ENCODE data around the gene KCNA5.

KCNA5 gene

GRCh38 chr12:5023842-5024241 lies 19.8 kb upstream of the KCNA5 start:
- in situ Hi-C loops (cut with HindIII; ENCODE audit: low pct_ligation_motif_present, low pct_unique_long_range_greater_than_20kb, low sequenced_read_pairs) = no loop called here

GRCh38 chr12:5026342-5026938 lies 17.2 kb upstream of the KCNA5 start:
- in situ Hi-C loops (cut with HindIII; ENCODE audit: low pct_ligation_motif_present, low pct_unique_long_range_greater_than_20kb, low sequenced_read_pairs) = no loop called here

More at GRCh38 chr12:5023842-5024241, 19.8 kb upstream of the KCNA5 start:
- DNase-seq = no peak

GRCh38 chr12:5027046-5027821 lies 16.4 kb upstream of the KCNA5 start:
- in situ Hi-C loops (cut with HindIII; ENCODE audit: low pct_ligation_motif_present, low pct_unique_long_range_greater_than_20kb, low sequenced_read_pairs) = no loop called here
- no peak for DNase-seq

More at GRCh38 chr12:5026342-5026938, 17.2 kb upstream of the KCNA5 start:
- DNase-seq = no peak

GRCh38 chr12:5030066-5030465 lies 13.6 kb upstream of the KCNA5 start:
- in situ Hi-C loops (cut with HindIII; ENCODE audit: low pct_ligation_motif_present, low pct_unique_long_range_greater_than_20kb, low sequenced_read_pairs) = no loop called here
- no peak for DNase-seq

GRCh38 chr12:5031242-5031641 lies 12.4 kb upstream of the KCNA5 start:
- DNase-seq = no peak

GRCh38 chr12:5031958-5032357 lies 11.7 kb upstream of the KCNA5 start:
- no peak for DNase-seq
- in situ Hi-C loops (cut with HindIII; ENCODE audit: low pct_ligation_motif_present, low pct_unique_long_range_greater_than_20kb, low sequenced_read_pairs) = no loop called here

More at GRCh38 chr12:5031242-5031641, 12.4 kb upstream of the KCNA5 start:
- in situ Hi-C loops (cut with HindIII; ENCODE audit: low pct_ligation_motif_present, low pct_unique_long_range_greater_than_20kb, low sequenced_read_pairs) = no loop called here

- DNase-seq = no peak
- in situ Hi-C loops (cut with HindIII; ENCODE audit: low pct_ligation_motif_present, low pct_unique_long_range_greater_than_20kb, low sequenced_read_pairs) = no loop called here
Measured at GRCh38 chr12:5032821-5033220, 10.9 kb upstream of the KCNA5 start.

GRCh38 chr12:5033883-5034282 lies 9.8 kb upstream of the KCNA5 start:
- no peak for DNase-seq
- in situ Hi-C loops (cut with HindIII; ENCODE audit: low pct_ligation_motif_present, low pct_unique_long_range_greater_than_20kb, low sequenced_read_pairs) = no loop called here

GRCh38 chr12:5034603-5035002 lies 9.1 kb upstream of the KCNA5 start:
- in situ Hi-C loops (cut with HindIII; ENCODE audit: low pct_ligation_motif_present, low pct_unique_long_range_greater_than_20kb, low sequenced_read_pairs) = no loop called here
- no peak for DNase-seq

- in situ Hi-C loops (cut with HindIII; ENCODE audit: low pct_ligation_motif_present, low pct_unique_long_range_greater_than_20kb, low sequenced_read_pairs) = no loop called here
- no peak for DNase-seq
Measured at GRCh38 chr12:5035618-5036017, 8.1 kb upstream of the KCNA5 start.

GRCh38 chr12:5036031-5036430 lies 7.6 kb upstream of the KCNA5 start:
- in situ Hi-C loops (cut with HindIII; ENCODE audit: low pct_ligation_motif_present, low pct_unique_long_range_greater_than_20kb, low sequenced_read_pairs) = no loop called here
- DNase-seq = no peak

GRCh38 chr12:5037795-5038357 lies 5.8 kb upstream of the KCNA5 start:
- no peak for DNase-seq
- in situ Hi-C loops (cut with HindIII; ENCODE audit: low pct_ligation_motif_present, low pct_unique_long_range_greater_than_20kb, low sequenced_read_pairs) = no loop called here

- in situ Hi-C loops (cut with HindIII; ENCODE audit: low pct_ligation_motif_present, low pct_unique_long_range_greater_than_20kb, low sequenced_read_pairs) = no loop called here
- no peak for DNase-seq
Measured at GRCh38 chr12:5038781-5039311, 4.8 kb upstream of the KCNA5 start.

- in situ Hi-C loops (cut with HindIII; ENCODE audit: low pct_ligation_motif_present, low pct_unique_long_range_greater_than_20kb, low sequenced_read_pairs) = no loop called here
- DNase-seq = no peak
Measured at GRCh38 chr12:5039815-5040214, 3.9 kb upstream of the KCNA5 start.

GRCh38 chr12:5040368-5040767 lies 3.3 kb upstream of the KCNA5 start:
- in situ Hi-C loops (cut with HindIII; ENCODE audit: low pct_ligation_motif_present, low pct_unique_long_range_greater_than_20kb, low sequenced_read_pairs) = no loop called here

GRCh38 chr12:5044420-5045295 lies 979 bp downstream of the KCNA5 start:
- in situ Hi-C loops (cut with HindIII; ENCODE audit: low pct_ligation_motif_present, low pct_unique_long_range_greater_than_20kb, low sequenced_read_pairs) = no loop called here
- no peak for DNase-seq

More at GRCh38 chr12:5040368-5040767, 3.3 kb upstream of the KCNA5 start:
- no peak for DNase-seq

- DNase-seq = no peak
- in situ Hi-C loops (cut with HindIII; ENCODE audit: low pct_ligation_motif_present, low pct_unique_long_range_greater_than_20kb, low sequenced_read_pairs) = no loop called here
Measured at GRCh38 chr12:5047094-5047493, 3.4 kb downstream of the KCNA5 start.

- in situ Hi-C loops (cut with HindIII; ENCODE audit: low pct_ligation_motif_present, low pct_unique_long_range_greater_than_20kb, low sequenced_read_pairs) = no loop called here
- no peak for DNase-seq
Measured at GRCh38 chr12:5047729-5048128, 4.0 kb downstream of the KCNA5 start.

- in situ Hi-C loops (cut with HindIII; ENCODE audit: low pct_ligation_motif_present, low pct_unique_long_range_greater_than_20kb, low sequenced_read_pairs) = no loop called here
Measured at GRCh38 chr12:5050542-5050941, 6.9 kb downstream of the KCNA5 start.

More at GRCh38 chr12:5050542-5050941, 6.9 kb downstream of the KCNA5 start:
- DNase-seq = no peak

Data from ACHN (cell line).